Renal cortex interstitium (tissue), 11 donors: ENCODE data around the gene GRK5. TPM values are rescaled to one million over a fixed set of nuclear protein-coding genes. Genes with fewer than 3 reads are reported as not detected.

Experiments used
- DNase-seq, 11 donors: peaks; one replicate each; pipeline ENCODE4 v3.0.0-alpha.2; 2013; ENCODE audit warnings: low read depth in 9 of 11, low spot score in 4 of 11; ENCODE audit errors: extremely low read depth in 1 of 11
- polyA plus RNA-seq, 3 donors: library from polyadenylated mRNA; unstranded; fragments of 120-200 nt; gene quantifications; one replicate each; pipeline ENCODE4 v1.2.1, GENCODE V29; 2013; ENCODE audit not compliant: insufficient read length in 3 of 3

The GRK5 gene
- polyA plus RNA-seq, 3 donors: 16.7 to 19.1 (median 17.5) TPM

GRCh38 chr10:119343011-119343601 is 135.7 kb downstream of the GRK5 start:
- DNase-seq: no peak

GRCh38 chr10:119344381-119344780 is 137.0 kb downstream of the GRK5 start:
- DNase-seq: no peak

- DNase-seq: no peak
Observed at GRCh38 chr10:119346095-119346832, 138.9 kb downstream of the GRK5 start.

GRCh38 chr10:119347181-119347974 is 140.0 kb downstream of the GRK5 start:
- no peak for DNase-seq

GRCh38 chr10:119348106-119348505 is 140.7 kb downstream of the GRK5 start:
- DNase-seq: no peak

GRCh38 chr10:119348516-119349240 is 141.3 kb downstream of the GRK5 start:
- no peak for DNase-seq

- no peak for DNase-seq
Observed at GRCh38 chr10:119349341-119349740, 142.0 kb downstream of the GRK5 start.

GRCh38 chr10:119349937-119350501 is 142.6 kb downstream of the GRK5 start:
- no peak for DNase-seq

GRCh38 chr10:119350502-119351097 is 143.2 kb downstream of the GRK5 start:
- DNase-seq: no peak

GRCh38 chr10:119351189-119351588 is 143.8 kb downstream of the GRK5 start:
- no peak for DNase-seq

- no peak for DNase-seq
Observed at GRCh38 chr10:119352042-119352441, 144.7 kb downstream of the GRK5 start.

- no peak for DNase-seq
Observed at GRCh38 chr10:119352807-119353206, 145.4 kb downstream of the GRK5 start.

- no peak for DNase-seq
Observed at GRCh38 chr10:119353421-119353820, 146.1 kb downstream of the GRK5 start.

- DNase-seq: no peak
Observed at GRCh38 chr10:119355930-119356329, 148.6 kb downstream of the GRK5 start.

GRCh38 chr10:119357412-119358151 is 150.2 kb downstream of the GRK5 start:
- no peak for DNase-seq

GRCh38 chr10:119358152-119358512 is 150.8 kb downstream of the GRK5 start:
- DNase-seq: no peak

GRCh38 chr10:119358567-119358966 is 151.2 kb downstream of the GRK5 start:
- DNase-seq: no peak

- DNase-seq: no peak
Observed at GRCh38 chr10:119359025-119359424, 151.7 kb downstream of the GRK5 start.
